GM21786 (cell line): ENCODE data around the gene STK32C.
"Not testable (repeated sequence)": the region's sequence is repeated elsewhere in the genome, so short reads cannot be mapped to it uniquely, and the experiment has no call there.

Experiments
- ATAC-seq: cut with Tn5 transposase; IDR thresholded peaks from one replicate; pipeline ENCODE4 v1.9.1; 2021; ENCODE audit not compliant: unreplicated experiment

Gene STK32C

DNA sequence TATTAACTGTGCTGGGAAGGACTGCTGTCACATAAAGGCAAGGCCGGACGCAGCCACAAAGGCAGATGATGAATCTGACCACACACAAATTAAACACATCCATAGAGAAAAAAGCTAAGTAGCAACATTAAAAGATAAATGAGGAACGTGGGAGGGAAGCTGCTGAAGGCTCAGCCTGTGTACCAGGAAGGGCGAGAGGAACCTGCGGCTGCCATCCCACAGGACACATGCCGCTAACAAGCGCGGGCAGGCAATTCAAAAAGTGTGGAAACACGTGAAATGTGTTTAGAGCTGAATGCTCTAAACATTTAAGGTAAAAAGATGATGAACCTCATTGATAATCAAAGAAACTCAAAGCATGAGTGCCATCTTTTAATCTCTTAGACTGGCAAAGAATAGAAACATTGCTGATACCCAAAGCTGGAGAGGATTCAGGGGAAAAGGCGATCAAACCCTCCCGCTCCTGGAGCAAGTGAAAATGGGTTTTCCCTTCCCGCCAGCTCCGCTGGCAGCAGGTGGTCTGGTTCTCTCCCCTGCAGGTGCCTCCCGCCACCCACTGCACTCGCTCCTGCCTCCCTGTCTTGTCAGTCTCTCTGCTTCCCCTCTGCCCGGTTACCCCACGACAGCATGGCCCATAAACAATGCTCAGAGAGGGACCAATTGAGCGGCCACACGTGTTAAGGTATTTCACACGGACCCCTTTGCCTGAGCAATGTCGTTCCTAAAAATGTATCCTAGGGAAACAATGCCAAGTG, 4.2 kb downstream of the STK32C start:
- ATAC-seq: no peak

GRCh38 chr10:132302421-132303310, 5.1 kb downstream of the STK32C start:
- no peak for ATAC-seq

GRCh38 chr10:132301371-132302330, 6.1 kb downstream of the STK32C start:
- no peak for ATAC-seq

GRCh38 chr10:132300582-132300981, 7.2 kb downstream of the STK32C start:
- no peak for ATAC-seq

DNA sequence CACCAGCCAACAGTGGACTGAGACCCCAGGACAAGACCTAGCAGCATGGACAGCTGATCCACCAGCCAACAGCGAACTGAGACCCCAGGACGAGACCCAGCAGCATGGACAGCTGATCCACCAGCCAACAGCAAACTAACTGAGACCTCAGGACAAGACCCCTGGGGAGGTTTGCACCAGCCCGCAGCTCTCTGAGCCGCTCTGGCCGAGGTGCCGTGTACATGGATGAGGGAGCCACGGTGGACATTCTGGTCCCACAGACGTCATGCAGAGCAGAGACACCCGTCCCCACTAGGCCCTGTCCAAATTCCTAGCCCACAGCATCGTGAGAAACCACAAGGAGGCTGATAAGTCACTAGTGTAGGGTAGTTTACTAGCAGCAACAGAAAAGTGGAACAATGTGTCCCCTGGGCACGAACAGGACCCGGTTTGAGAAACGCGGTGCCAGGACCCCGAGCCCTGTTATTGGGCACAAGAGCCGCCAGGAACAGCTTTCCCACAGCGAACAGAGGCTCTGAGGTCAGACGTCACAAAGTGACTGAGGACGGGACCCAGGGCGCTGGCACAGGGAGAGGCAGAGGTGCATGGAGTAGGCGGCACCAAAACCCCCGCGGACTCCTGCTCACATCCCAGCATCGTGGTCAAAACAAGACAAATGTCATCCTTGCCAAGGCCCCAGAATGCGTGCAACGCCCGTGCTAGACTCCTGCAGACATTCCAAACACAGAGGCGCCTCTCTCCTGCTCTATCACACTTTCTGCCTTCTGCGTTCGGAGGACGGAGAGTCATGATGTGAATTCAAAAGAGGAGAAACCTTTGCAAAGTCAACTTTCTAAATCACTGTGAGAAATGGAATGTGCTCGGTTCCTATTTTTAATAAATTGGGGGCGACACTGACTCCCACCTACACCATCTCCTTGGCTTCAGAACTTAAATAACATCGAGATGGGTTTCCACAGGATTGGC, 8.1 kb downstream of the STK32C start:
- no peak for ATAC-seq

DNA sequence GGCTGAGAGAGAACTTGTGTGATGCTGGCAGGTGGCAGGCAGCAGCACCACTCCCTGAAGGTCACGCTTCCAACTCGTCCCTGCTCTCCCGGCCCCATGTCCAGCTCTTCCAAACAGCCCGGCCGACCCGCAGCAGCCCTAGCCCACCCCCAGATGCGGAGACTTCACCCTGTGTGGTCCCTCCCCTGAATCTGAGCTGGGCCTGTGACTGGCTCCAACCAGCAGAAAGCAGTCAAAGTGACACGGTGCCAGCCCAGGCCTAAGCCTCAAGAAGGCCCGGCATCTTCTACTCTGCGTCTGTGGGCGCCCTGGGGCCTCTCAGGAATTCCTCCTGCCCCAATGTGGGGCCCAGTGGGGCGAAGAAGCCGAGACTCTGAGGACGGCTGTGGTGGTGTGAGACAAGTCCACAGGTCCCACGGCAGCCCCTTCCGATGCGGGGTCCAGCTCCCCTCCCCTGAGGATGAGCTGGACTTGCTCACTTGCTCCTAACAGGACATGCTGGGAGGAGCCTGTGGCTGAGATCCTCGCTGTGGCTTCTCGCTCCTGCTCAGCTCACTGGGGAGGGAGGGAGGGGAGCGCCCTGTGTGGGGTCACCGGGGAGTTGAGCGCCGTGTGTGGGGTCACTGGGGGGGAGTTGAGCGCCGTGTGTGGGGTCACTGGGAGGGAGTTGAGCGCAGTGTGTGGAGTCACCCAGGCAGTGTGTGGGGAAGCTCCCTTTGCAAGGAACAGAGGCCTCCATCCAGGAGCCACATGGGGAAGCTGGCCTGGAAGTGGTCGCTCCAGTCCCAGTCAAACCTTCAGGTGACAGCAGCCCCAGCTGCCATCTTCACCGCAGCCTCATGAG, 9.5 kb downstream of the STK32C start:
- no peak for ATAC-seq

DNA sequence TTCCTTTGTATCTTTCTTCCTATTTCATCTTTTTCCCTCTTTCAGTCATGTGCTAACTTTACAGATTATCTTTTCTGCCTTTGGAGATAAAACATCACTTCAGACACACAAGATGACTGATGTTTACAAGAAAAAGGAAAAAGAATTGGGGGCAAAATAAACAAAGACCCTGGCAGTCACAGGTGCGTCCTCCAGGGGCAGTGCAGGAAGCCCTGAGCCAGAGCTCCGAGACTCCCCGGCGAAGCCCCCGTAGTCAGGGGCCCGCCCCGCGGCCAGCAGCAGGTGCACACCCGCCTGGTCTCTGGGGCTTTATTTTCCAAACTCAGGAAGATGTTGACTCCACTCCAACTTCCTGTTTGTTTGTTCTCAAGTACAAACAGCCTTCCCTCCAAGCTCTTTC, 10.2 kb downstream of the STK32C start:
- ATAC-seq: no peak

DNA sequence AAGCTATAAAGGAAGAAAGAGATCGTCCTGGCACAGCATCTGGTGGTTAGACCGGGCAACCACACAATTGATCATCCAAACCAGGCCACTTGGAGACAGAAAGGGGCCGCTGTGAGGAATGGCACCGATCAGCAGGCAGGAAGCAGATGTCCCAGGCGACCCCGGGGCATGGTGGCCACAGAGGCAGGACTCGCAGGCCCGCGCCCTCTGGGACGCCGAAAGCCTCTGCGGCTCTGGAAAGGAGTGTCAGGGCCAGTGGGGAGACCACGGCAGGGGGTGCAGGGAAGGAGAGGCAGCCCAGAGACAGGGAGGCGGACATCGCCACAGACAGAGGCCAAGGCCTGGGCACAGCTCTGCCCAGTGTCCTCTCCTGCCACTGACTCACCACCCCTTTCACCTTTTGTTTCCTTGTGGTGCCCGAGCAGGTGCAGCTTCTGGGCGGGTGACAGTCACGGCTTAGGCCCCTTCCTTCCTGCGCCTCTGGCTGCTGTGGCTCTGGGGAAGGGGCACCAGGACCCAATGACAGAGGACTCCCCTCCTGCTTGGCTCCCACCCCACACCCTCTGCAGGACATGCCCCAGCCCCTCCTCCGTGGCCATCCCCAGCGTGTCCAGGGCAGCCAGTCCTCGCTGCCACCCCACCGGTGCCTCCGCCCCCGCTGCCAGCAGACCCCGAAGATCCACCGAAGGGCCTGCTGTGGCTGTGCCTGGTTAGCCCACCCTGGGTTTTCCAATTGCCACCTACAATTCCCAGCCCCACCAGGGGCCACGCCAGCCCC, 10.9 kb downstream of the STK32C start:
- no peak for ATAC-seq

DNA sequence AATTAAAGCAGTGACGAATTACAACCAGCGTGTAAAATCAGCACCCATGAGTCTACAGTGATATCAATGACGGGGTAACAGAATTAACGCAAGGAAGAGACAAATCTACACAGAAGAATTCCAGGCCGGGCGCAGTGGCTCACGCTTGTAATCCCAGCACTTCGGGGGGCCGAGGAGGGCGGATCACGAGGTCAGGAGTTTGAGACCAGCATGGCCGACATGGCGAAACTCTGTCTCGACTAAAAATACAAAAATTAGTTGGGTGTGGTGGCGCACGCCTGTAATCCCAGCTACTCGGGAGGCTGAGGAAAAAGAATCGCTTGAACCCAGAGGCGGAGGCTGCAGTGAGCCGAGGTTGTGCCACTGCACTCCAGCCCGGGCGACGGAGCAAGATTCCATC, 12.3 kb downstream of the STK32C start:
- not testable (repeated sequence) for ATAC-seq

DNA sequence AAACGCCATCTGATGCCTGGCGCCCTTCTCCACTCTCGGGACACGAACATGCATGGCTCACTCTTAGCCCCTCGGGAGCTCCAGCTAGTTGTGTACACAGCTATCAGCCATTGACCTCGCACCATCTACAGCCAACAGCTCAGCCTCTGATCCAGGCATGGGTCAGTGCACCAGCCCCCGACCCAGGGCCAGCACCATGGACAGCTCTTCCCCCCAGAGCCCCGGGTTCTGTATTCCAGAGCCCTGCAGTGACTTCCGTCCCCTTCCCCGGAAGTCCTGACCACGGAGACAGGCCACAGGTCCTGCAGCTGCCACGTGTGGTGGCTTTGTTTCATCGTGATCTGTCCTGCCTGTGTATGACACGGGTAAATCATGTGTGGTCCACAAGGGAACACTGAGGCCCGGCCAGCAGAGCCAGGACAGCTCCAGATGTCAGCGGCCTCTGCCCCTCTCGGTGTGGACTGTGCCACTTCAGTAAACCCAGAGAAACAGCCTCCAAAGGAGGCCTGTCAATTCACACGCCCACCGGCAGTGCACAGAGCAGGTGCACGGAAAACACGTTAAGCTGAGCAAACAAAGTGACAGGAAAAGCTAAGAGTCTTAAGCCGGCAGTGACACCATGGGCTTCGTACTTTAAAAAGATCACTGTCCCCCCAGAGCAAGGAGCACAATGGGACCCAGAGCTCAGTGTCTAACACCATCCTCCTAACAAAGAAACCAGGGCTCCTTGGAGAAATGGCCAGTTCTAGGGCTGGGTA, 13.0 kb downstream of the STK32C start:
- ATAC-seq: no peak

DNA sequence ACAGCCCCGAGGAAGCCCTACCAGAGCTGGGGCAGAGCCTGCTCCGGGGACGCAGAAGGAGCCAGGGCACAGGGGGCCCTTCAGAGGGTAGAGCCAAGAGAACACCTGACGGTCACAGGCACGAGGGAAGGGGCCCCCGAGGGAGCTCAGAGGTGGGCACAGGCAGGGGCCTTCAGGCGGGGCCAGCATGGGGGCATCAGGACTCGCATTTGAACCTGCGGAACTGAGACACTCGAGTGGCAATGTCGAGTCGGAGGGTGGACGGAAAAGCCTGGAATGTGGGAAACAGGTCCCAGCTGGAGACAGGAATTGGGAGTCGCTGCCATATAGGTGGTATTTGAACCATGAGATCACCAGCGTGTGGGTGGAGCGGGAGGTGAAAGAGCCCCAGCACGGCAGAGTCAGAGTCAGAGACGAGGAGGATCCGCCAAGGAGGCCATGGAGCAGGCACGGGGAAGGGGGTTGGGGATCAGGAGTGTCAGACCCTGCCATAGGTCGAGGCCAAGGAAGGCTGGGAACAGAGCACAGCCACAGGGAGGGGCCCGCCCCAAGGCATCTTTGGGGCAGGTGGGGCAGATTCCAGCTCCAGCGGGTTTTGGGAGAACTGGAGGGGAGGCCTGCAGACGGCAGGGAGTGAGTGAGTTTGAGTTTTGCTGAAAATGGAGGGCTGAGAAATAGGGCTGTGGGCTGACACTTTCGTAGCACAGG, 13.8 kb downstream of the STK32C start:
- no peak for ATAC-seq

DNA sequence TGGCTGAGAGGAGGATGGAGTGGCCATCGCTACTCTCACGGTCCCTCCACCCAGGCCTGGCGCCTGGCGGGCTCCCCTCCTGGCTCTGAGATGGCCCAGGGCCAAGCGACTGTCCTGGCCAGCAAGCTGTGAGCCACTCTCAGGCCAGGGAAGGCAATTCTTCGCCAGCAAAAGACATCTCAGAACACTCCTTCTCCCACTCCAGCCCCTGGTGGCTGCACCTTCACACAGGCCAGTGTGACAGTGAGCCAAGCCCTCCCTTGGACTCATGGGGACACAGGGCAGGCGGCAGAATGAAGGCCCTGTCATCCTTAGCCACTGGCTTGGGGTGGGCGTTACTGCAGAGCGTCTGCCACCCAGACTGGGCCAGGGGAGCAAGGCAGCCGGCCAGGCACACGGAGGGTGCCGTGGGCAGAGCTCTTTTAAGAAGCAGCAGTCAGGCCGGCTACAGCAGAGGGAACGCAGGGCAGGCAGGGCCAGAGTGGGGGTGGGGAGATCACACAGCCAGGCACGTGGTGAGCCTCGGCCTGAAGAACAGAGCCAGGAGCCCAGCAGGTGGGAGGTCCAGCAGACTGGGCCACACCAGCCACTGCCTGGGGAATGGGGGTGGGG, 14.4 kb downstream of the STK32C start:
- ATAC-seq: no peak

DNA sequence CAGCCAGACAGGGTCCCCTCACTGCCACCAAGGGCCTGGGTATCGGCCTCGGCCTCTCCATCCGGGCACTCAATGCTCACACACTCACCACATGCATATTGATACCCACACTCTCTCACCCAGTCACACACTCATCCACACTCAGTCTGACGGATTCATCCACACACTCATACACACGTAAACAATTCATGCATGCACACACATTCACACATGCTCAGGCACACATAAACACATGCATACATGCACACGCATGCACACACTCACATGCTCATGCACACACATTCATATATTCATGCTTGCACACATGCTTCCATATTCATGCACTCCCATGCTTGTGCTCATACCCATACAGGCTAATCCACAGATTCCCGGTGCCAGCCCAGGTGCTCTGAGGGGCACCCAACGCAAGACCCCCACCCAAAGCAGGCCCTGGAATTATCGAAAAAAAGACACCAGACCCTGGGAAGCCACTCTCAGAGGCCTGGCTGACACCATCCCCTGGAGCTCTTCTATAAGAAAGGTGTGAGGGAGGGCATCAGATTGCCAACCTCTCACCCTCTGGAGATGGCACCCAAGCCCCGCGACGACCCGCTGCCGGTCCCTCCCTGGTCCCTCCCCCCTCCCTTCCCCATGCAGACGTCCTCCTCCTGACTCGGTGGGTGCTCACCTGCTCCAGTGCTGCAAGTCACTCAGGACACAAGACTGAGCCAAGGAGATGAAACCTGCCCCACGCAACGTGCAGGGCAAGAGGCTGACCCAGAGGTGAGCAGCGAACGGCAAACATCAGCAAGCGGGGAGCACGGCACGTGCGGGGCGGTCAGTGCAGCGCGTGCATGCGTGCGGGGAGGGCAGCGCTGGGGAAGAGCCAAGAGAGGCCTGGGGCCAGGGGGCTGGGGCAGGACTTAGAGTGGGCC, 15.2 kb downstream of the STK32C start:
- no peak for ATAC-seq

DNA sequence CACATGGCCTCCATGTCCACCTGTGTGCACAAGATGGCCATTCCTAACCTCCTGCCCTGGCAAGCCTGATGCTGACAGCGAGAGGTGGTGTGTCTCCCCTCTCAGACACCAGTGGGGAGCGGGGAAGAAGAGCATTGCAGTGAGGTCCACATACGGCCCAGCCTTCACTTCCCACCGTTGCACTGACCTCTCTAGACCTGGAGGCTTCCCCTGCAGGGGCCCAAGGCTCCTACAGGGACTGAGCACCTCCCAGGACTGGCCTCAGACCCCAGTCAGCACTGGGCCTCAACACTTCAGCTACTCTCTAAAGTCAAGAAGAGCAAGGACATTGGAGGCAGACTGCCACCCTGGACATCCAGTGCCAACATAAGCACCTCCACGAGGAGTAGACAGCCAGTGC, 15.9 kb downstream of the STK32C start:
- ATAC-seq: no peak

DNA sequence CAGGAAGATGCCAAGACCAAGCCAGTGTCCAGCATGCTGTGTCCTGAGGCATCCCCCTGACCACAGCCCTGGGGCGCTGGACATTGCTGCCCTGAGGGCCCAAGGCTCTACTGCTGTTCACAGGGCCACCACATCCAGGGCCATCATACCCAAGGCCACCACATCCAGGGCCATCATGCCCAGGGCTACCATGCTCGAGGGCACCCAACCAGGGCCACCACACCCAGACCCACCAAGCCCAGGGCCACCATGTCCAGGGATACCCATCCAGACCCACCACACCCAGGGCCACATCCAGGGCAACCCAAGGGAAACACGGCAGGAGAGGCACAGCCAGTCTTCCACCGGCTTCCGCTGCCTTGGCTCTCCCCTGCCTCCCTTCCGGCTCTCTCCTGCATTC, 17.1 kb downstream of the STK32C start:
- no peak for ATAC-seq
